Liver (tissue), 9 donors: ENCODE measurements around the gene ICOSLG. TPM values are rescaled to one million over a fixed set of nuclear protein-coding genes. Genes with fewer than 3 reads are reported as not detected.

Source experiments
- DNase-seq: peaks from one replicate; pipeline ENCODE4 v3.0.0-alpha.2; 2017; ENCODE audit warnings: low spot score
- H3K27ac ChIP-seq, 2 donors: one replicate each; pipeline ENCODE4 v1.7.0; 2013; ENCODE audit warnings: inconsistent platforms in 2 of 2, low read length in 2 of 2, control low read depth in 1 of 2, low read depth in 1 of 2, mild to moderate bottlenecking in 1 of 2
- H3K27me3 ChIP-seq, 4 donors: one replicate each; pipeline versions ENCODE4 v1.6.1 to v1.7.0; 2013; ENCODE audit warnings: low read length in 3 of 4, inconsistent platforms in 1 of 4, mild to moderate bottlenecking in 1 of 4, moderate library complexity in 1 of 4; ENCODE audit not compliant: control insufficient read depth in 4 of 4, insufficient read depth in 4 of 4
- H3K36me3 ChIP-seq, 4 donors: one replicate each; pipeline versions ENCODE4 v1.6.1 to v1.7.0; 2013; ENCODE audit warnings: low read length in 3 of 4, mild to moderate bottlenecking in 3 of 4, low read depth in 1 of 4, moderate library complexity in 1 of 4; ENCODE audit not compliant: control insufficient read depth in 4 of 4, insufficient read depth in 3 of 4
- H3K4me1 ChIP-seq, 4 donors: one replicate each; pipeline versions ENCODE4 v1.6.1 to v1.7.0; 2013; ENCODE audit warnings: low read length in 3 of 4, mild to moderate bottlenecking in 3 of 4, moderate library complexity in 1 of 4; ENCODE audit not compliant: control insufficient read depth in 4 of 4, insufficient read depth in 4 of 4
- H3K4me3 ChIP-seq, 3 donors: one replicate each; pipeline versions ENCODE4 v1.6.1 to v1.7.0; 2013; ENCODE audit warnings: low read length in 3 of 3, control low read depth in 1 of 3, low read depth in 1 of 3, mild to moderate bottlenecking in 1 of 3
- H3K9ac ChIP-seq, 2 donors: one replicate each; pipeline ENCODE4 v1.7.0; 2013; ENCODE audit warnings: low read length in 2 of 2, mild to moderate bottlenecking in 2 of 2, moderate library complexity in 2 of 2, control low read depth in 1 of 2, low read depth in 1 of 2
- H3K9me3 ChIP-seq, 4 donors: one replicate each; pipeline versions ENCODE4 v1.6.1 to v1.7.0; 2013; ENCODE audit warnings: low read length in 3 of 4; ENCODE audit not compliant: control insufficient read depth in 4 of 4
- EGR1 ChIP-seq, 2 donors: IDR thresholded peaks; 2 replicates each; pipeline ENCODE4 v1.6.1; 2016 to 2018; ENCODE audit warnings: antibody characterized with exemption in 2 of 2, low read depth in 2 of 2
- FOXA1 ChIP-seq: IDR thresholded peaks from 2 replicates; pipeline ENCODE4 v1.6.1; 2016; ENCODE audit warnings: antibody characterized with exemption
- FOXA2 ChIP-seq: IDR thresholded peaks from 2 replicates; pipeline ENCODE4 v1.6.1; 2016; ENCODE audit warnings: antibody characterized with exemption
- JUND ChIP-seq, 2 donors: IDR thresholded peaks; 2 replicates each; pipeline ENCODE4 v1.6.1; 2016; ENCODE audit warnings: antibody characterized with exemption in 2 of 2
- RAD21 ChIP-seq, 2 donors: IDR thresholded peaks; 2 replicates each; pipeline ENCODE4 v1.6.1; 2016; ENCODE audit warnings: antibody characterized with exemption in 2 of 2, mild to moderate bottlenecking in 2 of 2
- TAF1 ChIP-seq: conservative IDR thresholded peaks from 2 replicates; pipeline ENCODE4 v1.6.1; 2016; ENCODE audit warnings: antibody characterized with exemption, mild to moderate bottlenecking
- YY1 ChIP-seq: IDR thresholded peaks from 2 replicates; pipeline ENCODE4 v1.6.1; 2016; ENCODE audit warnings: antibody characterized with exemption, mild to moderate bottlenecking
- WGBS: extraction: QIAGEN DNeasy Blood & Tissue Kit; methylation state at CpG from one replicate; pipeline ENCODE4 v1.1.7; 2013; 5-methylcytosine and 5-hydroxymethylcytosine counted together
- polyA plus RNA-seq, 2 donors: library from polyadenylated mRNA; stranded (reverse) in 1 of 2; unstranded in 1 of 2; fragments of 200-250 nt in 1 of 2; fragments of >200 nt in 1 of 2; fragmentation: Nextera tagmentation in 1 of 2; extraction: Ambion mirVana in 1 of 2; gene quantifications; one replicate each; pipeline versions ENCODE4 v1.2.1 to v1.2.3, GENCODE V29; 2013 to 2015
- total RNA-seq, 2 donors: library from RNA; depleted of rRNA; stranded (reverse); fragments of >200 nt; gene quantifications; one replicate each; pipeline ENCODE4 v1.2.3, GENCODE V29; 2014
- TF ChIP-seq, protein P1 (sequence below): IDR thresholded peaks from 2 replicates; pipeline ENCODE4 v1.6.1; 2016; ENCODE audit warnings: antibody characterized with exemption
- TF ChIP-seq, protein P2 (sequence below): IDR thresholded peaks from 2 replicates; pipeline ENCODE4 v1.6.1; 2016; ENCODE audit warnings: antibody characterized with exemption, mild to moderate bottlenecking
- TF ChIP-seq, protein P3 (sequence below): IDR thresholded peaks from 2 replicates; pipeline ENCODE4 v1.6.1; 2016; ENCODE audit warnings: antibody characterized with exemption
- donor health status: healthy.
- donor health status: healthy.
- donor health status: healthy.
- donor health status: healthy.
- donor health status: healthy.

ICOSLG gene
- total and polyA plus RNA-seq, 4 donors: 0.69 to 1.6 (median 1.1) TPM

DNA sequence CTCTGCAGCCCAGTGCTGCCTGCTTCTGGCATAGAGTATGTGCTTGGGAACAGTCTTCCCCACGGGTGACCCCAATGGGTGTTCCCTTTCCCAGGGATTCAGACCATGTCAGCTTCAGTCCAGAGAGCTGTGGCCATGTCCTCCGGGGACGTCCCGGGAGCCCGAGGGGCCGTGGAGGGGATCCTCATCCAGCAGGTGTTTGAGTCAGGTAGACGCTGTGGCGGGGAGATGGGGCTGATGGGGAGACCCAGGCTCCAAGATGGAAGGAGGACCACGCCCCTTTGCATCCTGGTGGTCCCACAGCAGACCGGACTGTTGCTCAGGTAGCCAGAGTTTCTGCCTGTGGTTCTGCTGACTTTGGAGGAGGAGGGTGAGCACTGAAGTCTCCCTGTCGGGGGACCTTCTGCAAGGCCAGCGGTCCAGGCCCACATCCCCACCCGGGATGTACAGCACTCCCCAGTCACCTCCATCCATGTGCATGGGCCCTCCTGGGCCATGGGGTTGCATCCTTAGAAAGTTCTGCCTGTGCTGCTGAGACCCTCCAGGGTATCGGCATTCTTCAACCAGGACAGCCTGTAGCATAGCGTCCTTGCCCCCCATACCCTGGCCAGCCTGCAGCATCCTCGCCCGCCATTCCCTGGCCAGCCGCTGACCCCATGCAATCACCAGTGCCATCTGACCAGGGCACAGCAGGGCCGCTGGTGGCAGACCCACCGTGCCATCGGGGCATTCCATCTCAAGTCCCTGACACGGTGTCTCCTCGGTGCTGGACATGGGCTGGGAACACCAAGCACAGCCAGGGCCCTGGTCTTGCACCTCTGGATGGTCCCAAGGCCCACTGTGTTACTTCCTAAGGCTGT, 47.7 kb upstream of the ICOSLG start:
- TF ChIP-seq, protein P1, sequence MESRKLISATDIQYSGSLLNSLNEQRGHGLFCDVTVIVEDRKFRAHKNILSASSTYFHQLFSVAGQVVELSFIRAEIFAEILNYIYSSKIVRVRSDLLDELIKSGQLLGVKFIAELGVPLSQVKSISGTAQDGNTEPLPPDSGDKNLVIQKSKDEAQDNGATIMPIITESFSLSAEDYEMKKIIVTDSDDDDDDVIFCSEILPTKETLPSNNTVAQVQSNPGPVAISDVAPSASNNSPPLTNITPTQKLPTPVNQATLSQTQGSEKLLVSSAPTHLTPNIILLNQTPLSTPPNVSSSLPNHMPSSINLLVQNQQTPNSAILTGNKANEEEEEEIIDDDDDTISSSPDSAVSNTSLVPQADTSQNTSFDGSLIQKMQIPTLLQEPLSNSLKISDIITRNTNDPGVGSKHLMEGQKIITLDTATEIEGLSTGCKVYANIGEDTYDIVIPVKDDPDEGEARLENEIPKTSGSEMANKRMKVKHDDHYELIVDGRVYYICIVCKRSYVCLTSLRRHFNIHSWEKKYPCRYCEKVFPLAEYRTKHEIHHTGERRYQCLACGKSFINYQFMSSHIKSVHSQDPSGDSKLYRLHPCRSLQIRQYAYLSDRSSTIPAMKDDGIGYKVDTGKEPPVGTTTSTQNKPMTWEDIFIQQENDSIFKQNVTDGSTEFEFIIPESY: no peak
- TF ChIP-seq FOXA1 (no peak), EGR1 (IDR thresholded peaks at IDR 0.05; ENCODE audit: low read depth in 2 of 2) (no peak), FOXA2 (no peak), YY1 (no peak)
- Histone ChIP-seq H3K36me3 (no peaks in the 10 kb centered on the region), H3K27me3 (no peaks in the 10 kb centered on the region), H3K9ac (no peak overlapping the region), H3K4me1 (no peaks in the 10 kb centered on the region), H3K9me3 (no peaks in the 10 kb centered on the region), H3K27ac (no peak overlapping the region), H3K4me3 (no peak overlapping the region)
- 94% methylated on average over 23 of the region's 23 CpGs for WGBS
- DNase-seq: no peak

DNA sequence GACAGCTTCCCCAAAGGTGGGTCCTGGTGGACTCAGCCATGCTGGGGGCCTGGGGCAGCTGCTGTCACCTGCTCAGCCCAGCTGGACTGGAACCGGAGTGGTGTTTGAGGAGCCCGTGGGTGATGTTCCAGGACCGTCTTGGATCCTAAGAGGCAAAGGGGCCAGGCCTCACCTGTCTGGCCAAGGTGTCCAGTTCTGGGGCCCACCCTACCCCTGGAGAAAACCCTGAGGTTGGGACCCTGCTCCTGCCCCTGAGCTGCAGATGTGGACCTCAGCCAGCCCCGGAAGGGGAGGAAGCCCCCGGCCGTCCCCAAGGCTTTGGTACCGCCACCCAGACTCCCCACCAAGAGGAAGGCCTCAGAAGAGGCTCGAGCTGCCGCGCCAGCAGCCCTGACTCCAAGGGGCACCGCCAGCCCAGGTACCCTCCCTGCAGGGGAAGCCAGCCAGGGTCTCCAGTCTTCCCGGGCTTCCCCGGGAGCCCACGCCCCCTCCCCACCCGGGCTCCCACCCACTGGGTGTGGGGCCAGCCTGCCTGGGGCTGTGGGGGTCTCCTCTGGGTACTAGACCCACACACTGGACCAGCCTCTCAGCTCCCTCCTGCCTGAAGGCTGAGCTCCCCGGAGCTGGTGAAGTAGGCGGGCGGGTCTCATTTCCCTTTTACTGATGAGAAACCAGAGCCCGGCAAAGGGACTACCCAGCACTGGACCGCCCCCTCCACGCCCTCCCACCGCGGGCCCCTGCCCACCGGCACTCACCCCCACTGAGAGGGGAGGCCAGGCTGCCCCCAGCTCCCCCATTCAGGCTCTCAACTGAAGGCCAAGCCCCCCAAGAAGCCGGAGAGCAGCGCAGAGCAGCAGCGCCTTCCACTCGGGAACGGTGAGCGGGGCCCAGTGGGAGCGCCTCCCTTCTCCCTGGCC, 46.2 kb upstream of the ICOSLG start:
- DNase-seq: no peak
- Histone ChIP-seq H3K9me3 (no peaks in the 10 kb centered on the region), H3K36me3 (no peaks in the 10 kb centered on the region), H3K27me3 (no peaks in the 10 kb centered on the region), H3K9ac (no peak overlapping the region), H3K27ac (no peak overlapping the region), H3K4me3 (no peak overlapping the region), H3K4me1 (no peaks in the 10 kb centered on the region)
- TF ChIP-seq RAD21 (IDR thresholded peaks at IDR 0.05): no peak
- no peak for TF ChIP-seq FOXA1
- TF ChIP-seq, protein P2, sequence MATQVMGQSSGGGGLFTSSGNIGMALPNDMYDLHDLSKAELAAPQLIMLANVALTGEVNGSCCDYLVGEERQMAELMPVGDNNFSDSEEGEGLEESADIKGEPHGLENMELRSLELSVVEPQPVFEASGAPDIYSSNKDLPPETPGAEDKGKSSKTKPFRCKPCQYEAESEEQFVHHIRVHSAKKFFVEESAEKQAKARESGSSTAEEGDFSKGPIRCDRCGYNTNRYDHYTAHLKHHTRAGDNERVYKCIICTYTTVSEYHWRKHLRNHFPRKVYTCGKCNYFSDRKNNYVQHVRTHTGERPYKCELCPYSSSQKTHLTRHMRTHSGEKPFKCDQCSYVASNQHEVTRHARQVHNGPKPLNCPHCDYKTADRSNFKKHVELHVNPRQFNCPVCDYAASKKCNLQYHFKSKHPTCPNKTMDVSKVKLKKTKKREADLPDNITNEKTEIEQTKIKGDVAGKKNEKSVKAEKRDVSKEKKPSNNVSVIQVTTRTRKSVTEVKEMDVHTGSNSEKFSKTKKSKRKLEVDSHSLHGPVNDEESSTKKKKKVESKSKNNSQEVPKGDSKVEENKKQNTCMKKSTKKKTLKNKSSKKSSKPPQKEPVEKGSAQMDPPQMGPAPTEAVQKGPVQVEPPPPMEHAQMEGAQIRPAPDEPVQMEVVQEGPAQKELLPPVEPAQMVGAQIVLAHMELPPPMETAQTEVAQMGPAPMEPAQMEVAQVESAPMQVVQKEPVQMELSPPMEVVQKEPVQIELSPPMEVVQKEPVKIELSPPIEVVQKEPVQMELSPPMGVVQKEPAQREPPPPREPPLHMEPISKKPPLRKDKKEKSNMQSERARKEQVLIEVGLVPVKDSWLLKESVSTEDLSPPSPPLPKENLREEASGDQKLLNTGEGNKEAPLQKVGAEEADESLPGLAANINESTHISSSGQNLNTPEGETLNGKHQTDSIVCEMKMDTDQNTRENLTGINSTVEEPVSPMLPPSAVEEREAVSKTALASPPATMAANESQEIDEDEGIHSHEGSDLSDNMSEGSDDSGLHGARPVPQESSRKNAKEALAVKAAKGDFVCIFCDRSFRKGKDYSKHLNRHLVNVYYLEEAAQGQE: no peak
- TF ChIP-seq TAF1: no peak
- TF ChIP-seq, protein P3, sequence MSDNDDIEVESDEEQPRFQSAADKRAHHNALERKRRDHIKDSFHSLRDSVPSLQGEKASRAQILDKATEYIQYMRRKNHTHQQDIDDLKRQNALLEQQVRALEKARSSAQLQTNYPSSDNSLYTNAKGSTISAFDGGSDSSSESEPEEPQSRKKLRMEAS: no peak
- TF ChIP-seq JUND (IDR thresholded peaks at IDR 0.05): no peak
- no peak for TF ChIP-seq YY1
- TF ChIP-seq EGR1 (IDR thresholded peaks at IDR 0.05; ENCODE audit: low read depth in 2 of 2): no peak
- 82% methylated on average over 31 of the region's 31 CpGs for WGBS
